ENCODE measurements around the gene MED16. TPM values are rescaled to one million over a fixed set of nuclear protein-coding genes. Genes with fewer than 3 reads are reported as not detected.

The MED16 gene
- total RNA-seq, 1 donor from 2014 or later, result 41.4 TPM

GRCh38 chr19:911197-912033 is 18.4 kb upstream of the MED16 start:
- no peak overlapping the region for H3K27ac ChIP-seq (ENCODE audit: low read depth, low read length)
- H3K27me3 ChIP-seq (ENCODE audit: insufficient read depth, low read length), result no peaks in the 10 kb centered on the region
- no peak overlapping the region for H2AFZ ChIP-seq (ENCODE audit: low read depth, low read length)
- peaks cover 40% of the 10 kb centered on the region for H3K79me2 ChIP-seq (ENCODE audit: insufficient read depth, low read length)
- no peak overlapping the region for H3K9ac ChIP-seq (ENCODE audit: low read length)
- Mint-ChIP-seq H3K4me1 (ENCODE audit: low read depth, unreplicated experiment) (peaks cover 5% of the 10 kb centered on the region), H3K36me3 (ENCODE audit: low read depth, unreplicated experiment) (peaks cover 2% of the 10 kb centered on the region), H3K9me3 (ENCODE audit: unreplicated experiment) (no peaks in the 10 kb centered on the region), H3K27me3 (ENCODE audit: low read depth, unreplicated experiment) (peaks cover 2% of the 10 kb centered on the region), H3K27ac (ENCODE audit: unreplicated experiment) (no peak overlapping the region), H3K4me3 (ENCODE audit: unreplicated experiment) (peak overlapping the region; percentile 85)
- peaks cover 40% of the 10 kb centered on the region for H4K20me1 ChIP-seq (ENCODE audit: insufficient read depth, low read length)
- no peaks in the 10 kb centered on the region for H3K36me3 ChIP-seq (ENCODE audit: insufficient read depth, low read length)
- TF ChIP-seq CTCF (IDR thresholded peaks at IDR 0.05; ENCODE audit: insufficient read depth, low read depth, low read length) (no peak), EZH2 (IDR thresholded peaks at IDR 0.05; ENCODE audit: insufficient read depth, low read length) (no peak)
- no peaks in the 10 kb centered on the region for H3K9me3 ChIP-seq (ENCODE audit: insufficient read depth, low read depth, low read length)
- peaks cover 16% of the 10 kb centered on the region for H3K4me1 ChIP-seq (ENCODE audit: insufficient read depth, low read length)
- peak overlapping the region; percentile 1 for H3K4me3 ChIP-seq (ENCODE audit: insufficient read depth, low read depth, low read length)
- FAIRE-seq (no peak), DNase-seq (ENCODE audit: low read depth) (no peak)
- peak overlapping the region; percentile 44 for H3K4me2 ChIP-seq (ENCODE audit: low read length)

GRCh38 chr19:907183-907853 is 14.3 kb upstream of the MED16 start:
- no peak overlapping the region for H3K4me2 ChIP-seq (ENCODE audit: low read length)
- H2AFZ ChIP-seq (ENCODE audit: low read depth, low read length), result no peak overlapping the region
- H3K27ac ChIP-seq (ENCODE audit: low read depth, low read length), result no peak overlapping the region
- peaks cover 62% of the 10 kb centered on the region for H3K79me2 ChIP-seq (ENCODE audit: insufficient read depth, low read length)
- TF ChIP-seq EZH2 (IDR thresholded peaks at IDR 0.05; ENCODE audit: insufficient read depth, low read length) (no peak), CTCF (IDR thresholded peaks at IDR 0.05; ENCODE audit: insufficient read depth, low read depth, low read length) (no peak)
- no peak overlapping the region for H3K4me3 Mint-ChIP-seq (ENCODE audit: unreplicated experiment)
- H3K27me3 ChIP-seq (ENCODE audit: insufficient read depth, low read length), result no peaks in the 10 kb centered on the region
- H3K9ac ChIP-seq (ENCODE audit: low read length), result no peak overlapping the region
- H3K9me3 Mint-ChIP-seq (ENCODE audit: unreplicated experiment), result no peaks in the 10 kb centered on the region
- H3K36me3 ChIP-seq (ENCODE audit: insufficient read depth, low read length), result peaks cover 3% of the 10 kb centered on the region
- no peaks in the 10 kb centered on the region for H3K9me3 ChIP-seq (ENCODE audit: insufficient read depth, low read depth, low read length)
- no peaks in the 10 kb centered on the region for H3K27me3 Mint-ChIP-seq (ENCODE audit: low read depth, unreplicated experiment)
- no peak overlapping the region for H3K4me3 ChIP-seq (ENCODE audit: insufficient read depth, low read depth, low read length)
- peaks cover 16% of the 10 kb centered on the region for H3K4me1 ChIP-seq (ENCODE audit: insufficient read depth, low read length)
- peaks cover 5% of the 10 kb centered on the region for H3K4me1 Mint-ChIP-seq (ENCODE audit: low read depth, unreplicated experiment)
- peaks cover 2% of the 10 kb centered on the region for H3K36me3 Mint-ChIP-seq (ENCODE audit: low read depth, unreplicated experiment)
- peaks cover 71% of the 10 kb centered on the region for H4K20me1 ChIP-seq (ENCODE audit: insufficient read depth, low read length)
- H3K27ac Mint-ChIP-seq (ENCODE audit: unreplicated experiment), result no peak overlapping the region
- DNase-seq (ENCODE audit: low read depth) (no peak), FAIRE-seq (no peak)

All from astrocyte (in vitro differentiated cells and primary cell).